Activated CD4-positive, alpha-beta T cell treated with anti-CD3 and anti-CD28 coated beads, Interleukin-2, amount 50 U/mL, for 24 hours (primary cell): ENCODE measurements around the gene PANX1.
"Not testable (repeated sequence)": the region's sequence is repeated elsewhere in the genome, so short reads cannot be mapped to it uniquely, and the experiment has no call there.

Experiments
- DNase-seq, 2 donors: peaks; one replicate each; pipeline ENCODE4 v3.0.0-alpha.2; 2020; ENCODE audit warnings: low read depth in 1 of 2, low spot score in 1 of 2

Gene PANX1

GRCh38 chr11:94149431-94150017 is 20.9 kb downstream of the PANX1 start:
- DNase-seq, result no peak

GRCh38 chr11:94150056-94150455 is 21.4 kb downstream of the PANX1 start:
- no peak for DNase-seq

GRCh38 chr11:94150704-94151685 is 22.4 kb downstream of the PANX1 start:
- DNase-seq, result no peak

- DNase-seq, result no peak
These were observed 23.4 kb downstream of the PANX1 start for GRCh38 chr11:94151903-94152677.

GRCh38 chr11:94152678-94153065 is 24.0 kb downstream of the PANX1 start:
- no peak for DNase-seq

- DNase-seq, result no peak
These were observed 24.7 kb downstream of the PANX1 start for GRCh38 chr11:94153320-94153719.

- DNase-seq, result no peak
These were observed 25.6 kb downstream of the PANX1 start for GRCh38 chr11:94154095-94154856.

- not testable (repeated sequence) for DNase-seq
These were observed 28.7 kb downstream of the PANX1 start for GRCh38 chr11:94157339-94157738.

- DNase-seq, result no peak
These were observed 40.2 kb downstream of the PANX1 start for GRCh38 chr11:94168882-94169281.

GRCh38 chr11:94169516-94169915 is 40.9 kb downstream of the PANX1 start:
- DNase-seq, result no peak

GRCh38 chr11:94169930-94170545 is 41.4 kb downstream of the PANX1 start:
- DNase-seq, result no peak

- DNase-seq, result no peak
These were observed 42.3 kb downstream of the PANX1 start for GRCh38 chr11:94170953-94171352.

GRCh38 chr11:94171693-94172440 is 43.2 kb downstream of the PANX1 start:
- DNase-seq, result no peak

- no peak for DNase-seq
These were observed 46.9 kb downstream of the PANX1 start for GRCh38 chr11:94175535-94175934.

- no peak for DNase-seq
These were observed 49.7 kb downstream of the PANX1 start for GRCh38 chr11:94178331-94178730.

- no peak for DNase-seq
These were observed 51.1 kb downstream of the PANX1 start for GRCh38 chr11:94179696-94180095.

GRCh38 chr11:94181526-94181925 is 52.9 kb downstream of the PANX1 start:
- no peak for DNase-seq

- no peak for DNase-seq
These were observed 53.3 kb downstream of the PANX1 start for GRCh38 chr11:94181943-94182342.

GRCh38 chr11:94183251-94183885 is 54.7 kb downstream of the PANX1 start:
- no peak for DNase-seq
